ENCODE results near the gene ANAPC5. TPM values are rescaled to one million over a fixed set of nuclear protein-coding genes. Genes with fewer than 3 reads are reported as not detected.
A peak's percentile ranks its signal among the peaks of the same experiment; 100 is the strongest.
"Not testable (repeated sequence)": the region's sequence is repeated elsewhere in the genome, so short reads cannot be mapped to it uniquely, and the experiment has no call there.

Gene ANAPC5
- total RNA-seq, 4 donors from 2014 or later: 70.9 to 81.8 (median 75.5) TPM

GRCh38 chr12:121285856-121286255 is 66.4 kb downstream of the ANAPC5 start:
- Histone ChIP-seq H3K27ac (replicated peaks in 1 of 4) (no peak overlapping the region), H3K4me3 (no peak overlapping the region), H3K9me3 (no peaks in the 10 kb centered on the region), H3K4me1 (peaks cover 14 to 64% (median 53%) of the 10 kb centered on the region in 4 donors), H3K27me3 (no peaks in the 10 kb centered on the region), H3K36me3 (peaks cover 0 to 3% (median 0%) of the 10 kb centered on the region in 4 donors)
- WGBS: 100% methylated on average over 1 of the region's 1 CpG
- TF ChIP-seq CTCF (IDR thresholded peaks at IDR 0.05) (no peak), POLR2A (IDR thresholded peaks at IDR 0.05; ENCODE audit: low read depth) (no peak), EP300 (IDR thresholded peaks at IDR 0.05) (no peak), POLR2AphosphoS5 (IDR thresholded peaks at IDR 0.05) (no peak)
- intact Hi-C loops (cut with DNase I): no loop called here
- DNase-seq (ENCODE audit: extremely low spot score): no peak

GRCh38 chr12:121284551-121285390 is 67.4 kb downstream of the ANAPC5 start:
- Histone ChIP-seq H3K4me3 (no peak overlapping the region), H3K36me3 (no peaks in the 10 kb centered on the region), H3K27ac (replicated peaks in 1 of 4) (peak overlapping the region in 3 of 4 donors; percentile 39 to 58 (median 50)), H3K27me3 (no peaks in the 10 kb centered on the region), H3K9me3 (no peaks in the 10 kb centered on the region), H3K4me1 (peaks cover 16 to 62% (median 53%) of the 10 kb centered on the region in 4 donors)
- intact Hi-C loops (cut with DNase I): no loop called here
- TF ChIP-seq EP300 (IDR thresholded peaks at IDR 0.05): no peak
- WGBS: 79% methylated on average over 11 of the region's 14 CpGs
- no peak for DNase-seq (ENCODE audit: extremely low spot score)

GRCh38 chr12:121283841-121284240 is 68.4 kb downstream of the ANAPC5 start:
- no peaks in the 10 kb centered on the region for H3K9me3 ChIP-seq
- WGBS: 96% methylated on average over 6 of the region's 6 CpGs
- peak overlapping the region in 1 of 4 donors; percentile 58 for H3K27ac ChIP-seq (replicated peaks in 1 of 4)
- TF ChIP-seq EP300 (IDR thresholded peaks at IDR 0.05): no peak
- no peak for TF ChIP-seq CTCF (IDR thresholded peaks at IDR 0.05)
- no peak for TF ChIP-seq POLR2AphosphoS5 (IDR thresholded peaks at IDR 0.05)
- TF ChIP-seq POLR2A (IDR thresholded peaks at IDR 0.05; ENCODE audit: low read depth): no peak
- H3K4me3 ChIP-seq: no peak overlapping the region
- no peaks in the 10 kb centered on the region for H3K36me3 ChIP-seq
- intact Hi-C loops (cut with DNase I): no loop called here
- H3K4me1 ChIP-seq: peaks cover 23 to 64% (median 53%) of the 10 kb centered on the region in 4 donors
- DNase-seq (ENCODE audit: extremely low spot score): no peak
- no peaks in the 10 kb centered on the region for H3K27me3 ChIP-seq

- Histone ChIP-seq H3K4me1 (peaks cover 23 to 64% (median 53%) of the 10 kb centered on the region in 4 donors), H3K27me3 (no peaks in the 10 kb centered on the region), H3K27ac (replicated peaks in 1 of 4) (peak overlapping the region in 1 of 4 donors; percentile 9)
Observed at GRCh38 chr12:121283388-121283787, 68.8 kb downstream of the ANAPC5 start.

GRCh38 chr12:121282910-121283309 is 69.3 kb downstream of the ANAPC5 start:
- H3K27me3 ChIP-seq; H3K9me3 ChIP-seq; DNase-seq (ENCODE audit: extremely low spot score); H3K4me3 ChIP-seq; H3K36me3 ChIP-seq; intact Hi-C loops (cut with DNase I): not testable (repeated sequence)
- 100% methylated on average over 1 of the region's 11 CpGs for WGBS
- Histone ChIP-seq H3K4me1 (peaks cover 21 to 62% (median 51%) of the 10 kb centered on the region in 4 donors), H3K27ac (replicated peaks in 1 of 4) (peak overlapping the region in 3 of 4 donors; percentile 39 to 73 (median 54))

More at GRCh38 chr12:121283388-121283787, 68.8 kb downstream of the ANAPC5 start:
- H3K4me3 ChIP-seq: no peak overlapping the region
- no peak for DNase-seq (ENCODE audit: extremely low spot score)
- WGBS: 93% methylated on average over 5 of the region's 5 CpGs
- TF ChIP-seq CTCF (IDR thresholded peaks at IDR 0.05): no peak
- no peak for TF ChIP-seq EP300 (IDR thresholded peaks at IDR 0.05)
- no peak for TF ChIP-seq POLR2A (IDR thresholded peaks at IDR 0.05; ENCODE audit: low read depth)
- TF ChIP-seq POLR2AphosphoS5 (IDR thresholded peaks at IDR 0.05): no peak
- H3K9me3 ChIP-seq: no peaks in the 10 kb centered on the region
- intact Hi-C loops (cut with DNase I): no loop called here
- no peaks in the 10 kb centered on the region for H3K36me3 ChIP-seq

Measured in esophagus muscularis mucosa (tissue), 4 donors.